ENCODE data around the gene MS4A8. TPM values are rescaled to one million over a fixed set of nuclear protein-coding genes. Genes with fewer than 3 reads are reported as not detected.

The MS4A8 gene
- total RNA-seq, 1 experiment from 2014 or later: not detected

- ChIA-PET POLR2A (ENCODE audit: unreplicated experiment) (no interaction called here), CTCF (no interaction called here)
- Histone ChIP-seq H3K27me3 (ENCODE audit: insufficient read depth, low read depth) (peaks cover 92% of the 10 kb centered on the region), H3K27ac (no peak overlapping the region), H3K4me2 (no peak overlapping the region), H3F3A (ENCODE audit: insufficient read depth, low read depth) (no peaks in the 10 kb centered on the region), H3K79me2 (ENCODE audit: low read depth) (no peaks in the 10 kb centered on the region), H3K36me3 (ENCODE audit: low read depth) (no peaks in the 10 kb centered on the region), H2AFZ (no peak overlapping the region), H4K20me1 (ENCODE audit: insufficient read depth) (no peaks in the 10 kb centered on the region), H3K4me1 (replicated peaks; ENCODE audit: insufficient read depth) (no peaks in the 10 kb centered on the region), H3K4me3 (no peak overlapping the region), H3K9me3 (ENCODE audit: insufficient read depth, low read depth) (no peaks in the 10 kb centered on the region), H3K9me2 (ENCODE audit: insufficient read depth) (no peaks in the 10 kb centered on the region)
- intact Hi-C loops (cut with micrococcal nuclease; ENCODE audit: unreplicated experiment): no loop called here
- TF ChIP-seq CTCF (conservative IDR thresholded peaks at IDR 0.05) (no peak), EZH2 (IDR thresholded peaks at IDR 0.05; ENCODE audit: low read depth) (no peak)
- no peak for DNase-seq
- no TSS peak for BruUV-seq (replicated peaks)
Observed at GRCh38 chr11:60734279-60734678, 34.9 kb downstream of the MS4A8 start.

- H3K4me3 ChIP-seq: no peak overlapping the region
- BruUV-seq (replicated peaks): no TSS peak
- H3K27me3 ChIP-seq (ENCODE audit: insufficient read depth, low read depth): peaks cover 58% of the 10 kb centered on the region
- no peaks in the 10 kb centered on the region for H3K4me1 ChIP-seq (replicated peaks; ENCODE audit: insufficient read depth)
- H3K79me2 ChIP-seq (ENCODE audit: low read depth): no peaks in the 10 kb centered on the region
- H3K9me2 ChIP-seq (ENCODE audit: insufficient read depth): no peaks in the 10 kb centered on the region
- H3K36me3 ChIP-seq (ENCODE audit: low read depth): no peaks in the 10 kb centered on the region
- H3K4me2 ChIP-seq: no peak overlapping the region
- no peak overlapping the region for H2AFZ ChIP-seq
- intact Hi-C loops (cut with micrococcal nuclease; ENCODE audit: unreplicated experiment): no loop called here
- no peak overlapping the region for H3K27ac ChIP-seq
- POLR2A ChIA-PET (ENCODE audit: unreplicated experiment): no interaction called here
- DNase-seq: peak in 1 of 2 experiments; percentile 20
- no peaks in the 10 kb centered on the region for H3K9me3 ChIP-seq (ENCODE audit: insufficient read depth, low read depth)
- H4K20me1 ChIP-seq (ENCODE audit: insufficient read depth): no peaks in the 10 kb centered on the region; the same call in 1 of the 2 replicates
- H3F3A ChIP-seq (ENCODE audit: insufficient read depth, low read depth): no peaks in the 10 kb centered on the region
- CTCF ChIA-PET: no interaction called here
- TF ChIP-seq CTCF (conservative IDR thresholded peaks at IDR 0.05) (no peak; the same call in 1 of the 2 replicates), EZH2 (IDR thresholded peaks at IDR 0.05; ENCODE audit: low read depth) (no peak)
Observed at GRCh38 chr11:60739114-60739513, 39.7 kb downstream of the MS4A8 start.

- H3K4me3 ChIP-seq: no peak overlapping the region
- peaks cover 61% of the 10 kb centered on the region for H3K27me3 ChIP-seq (ENCODE audit: insufficient read depth, low read depth)
- ChIA-PET CTCF (no interaction called here), POLR2A (ENCODE audit: unreplicated experiment) (no interaction called here)
- H3K27ac ChIP-seq: no peak overlapping the region
- intact Hi-C loops (cut with micrococcal nuclease; ENCODE audit: unreplicated experiment): no loop called here
- TF ChIP-seq EZH2 (IDR thresholded peaks at IDR 0.05; ENCODE audit: low read depth) (no peak), CTCF (conservative IDR thresholded peaks at IDR 0.05) (no peak)
- no peaks in the 10 kb centered on the region for H3K36me3 ChIP-seq (ENCODE audit: low read depth)
- no TSS peak for BruUV-seq (replicated peaks)
- H3K9me2 ChIP-seq (ENCODE audit: insufficient read depth): no peaks in the 10 kb centered on the region
- no peaks in the 10 kb centered on the region for H3F3A ChIP-seq (ENCODE audit: insufficient read depth, low read depth)
- no peaks in the 10 kb centered on the region for H3K4me1 ChIP-seq (replicated peaks; ENCODE audit: insufficient read depth)
- H2AFZ ChIP-seq: no peak overlapping the region
- DNase-seq: peak in 1 of 2 experiments; percentile 28
- H3K4me2 ChIP-seq: no peak overlapping the region
- H3K9me3 ChIP-seq (ENCODE audit: insufficient read depth, low read depth): no peaks in the 10 kb centered on the region
- no peaks in the 10 kb centered on the region; the same call in 1 of the 2 replicates for H4K20me1 ChIP-seq (ENCODE audit: insufficient read depth)
- no peaks in the 10 kb centered on the region for H3K79me2 ChIP-seq (ENCODE audit: low read depth)
Observed at GRCh38 chr11:60740573-60740972, 41.2 kb downstream of the MS4A8 start.

Data from PC-9 (cell line).